ENCODE data around the gene RAB11B. TPM values are rescaled to one million over a fixed set of nuclear protein-coding genes. Genes with fewer than 3 reads are reported as not detected.
"Not testable (repeated sequence)": the region's sequence is repeated elsewhere in the genome, so short reads cannot be mapped to it uniquely, and the experiment has no call there.

RAB11B gene
- total and polyA plus RNA-seq, 2 donors: 63.9 to 131 TPM

DNA sequence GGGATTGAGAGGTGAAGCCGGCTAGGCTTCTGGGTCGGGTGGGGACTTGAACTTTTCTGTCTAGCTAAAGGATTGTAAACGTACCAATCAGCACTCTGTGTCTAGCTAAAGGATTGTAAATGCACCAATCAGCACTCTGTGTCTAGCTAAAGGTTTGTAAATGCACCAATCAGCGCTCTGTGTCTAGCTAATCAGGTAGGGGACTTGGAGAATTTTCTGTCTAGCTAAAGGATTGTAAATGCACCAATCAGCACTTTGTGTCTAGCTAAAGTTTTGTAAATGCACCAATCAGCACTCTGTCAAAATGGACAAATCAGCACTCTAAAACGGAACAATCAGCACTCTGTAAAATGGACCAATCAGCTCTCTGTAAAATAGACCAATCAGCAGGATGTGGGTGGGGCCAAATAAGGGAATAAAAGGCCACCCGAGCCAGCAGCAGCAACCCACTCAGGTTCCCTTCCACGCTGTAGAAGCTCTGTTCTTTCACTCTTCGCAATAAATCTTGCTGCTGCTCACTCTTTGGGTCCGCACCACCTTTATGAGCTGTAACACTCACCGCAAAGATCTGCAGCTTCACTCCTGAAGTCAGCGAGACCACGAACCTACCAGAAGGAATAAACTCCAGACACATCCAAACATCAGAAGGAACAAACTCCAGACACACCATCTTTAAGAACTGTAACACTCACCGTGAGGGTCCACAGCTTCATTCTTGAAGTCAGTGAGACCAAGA, 10.8 kb upstream of the RAB11B start:
- H3K4me3 ChIP-seq (ENCODE audit: low read depth, low read length); H3K27ac ChIP-seq (ENCODE audit: low read depth); H3K4me1 ChIP-seq (ENCODE audit: insufficient read depth); DNase-seq (ENCODE audit: extremely low spot score); H3K36me3 ChIP-seq (ENCODE audit: insufficient read depth): not testable (repeated sequence)
- 94% methylated on average over 13 of the region's 13 CpGs for WGBS

DNA sequence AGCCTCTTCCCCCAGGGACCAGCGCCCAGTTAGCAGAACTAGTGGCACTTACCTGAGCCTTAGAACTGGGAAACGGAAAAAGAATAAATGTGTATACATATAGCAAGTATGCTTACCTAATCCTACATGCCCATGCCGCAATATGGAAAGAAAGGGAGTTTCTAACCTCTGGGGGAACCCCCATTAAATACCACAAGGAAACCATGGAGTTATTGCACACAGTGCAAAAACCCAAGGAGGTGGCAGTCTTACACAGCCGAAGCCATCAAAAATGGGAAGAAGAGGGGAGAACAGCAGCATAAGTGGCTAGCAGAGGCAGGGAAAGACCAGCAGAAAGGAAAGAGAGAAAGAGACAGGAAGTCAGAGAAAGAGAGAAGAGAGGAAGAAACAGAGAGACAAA, 5.6 kb upstream of the RAB11B start:
- not testable (repeated sequence) for H3K4me1 ChIP-seq (ENCODE audit: insufficient read depth); DNase-seq (ENCODE audit: extremely low spot score); H3K36me3 ChIP-seq (ENCODE audit: insufficient read depth); H3K4me3 ChIP-seq (ENCODE audit: low read depth, low read length); H3K27ac ChIP-seq (ENCODE audit: low read depth)
- WGBS: 89% methylated on average over 4 of the region's 4 CpGs

DNA sequence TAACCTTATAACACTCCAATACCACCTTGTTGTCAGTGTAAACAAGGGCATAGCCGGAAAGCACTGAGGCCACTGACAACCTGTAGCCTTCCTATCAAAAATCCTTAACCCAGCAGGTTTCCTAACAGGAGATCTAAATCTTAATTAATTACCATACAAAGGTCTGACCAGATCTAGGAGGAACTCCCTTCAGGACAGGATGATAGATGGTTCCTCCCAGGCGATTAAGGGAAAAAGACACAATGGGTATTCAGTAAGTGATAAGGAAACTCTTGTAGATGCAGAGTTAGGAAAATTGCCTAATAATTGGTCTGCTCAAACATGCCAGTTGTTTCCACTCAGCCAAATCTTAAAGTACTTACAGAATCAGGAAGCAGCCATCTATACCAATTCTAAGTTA, 5.1 kb upstream of the RAB11B start:
- H3K4me1 ChIP-seq (ENCODE audit: insufficient read depth); H3K4me3 ChIP-seq (ENCODE audit: low read depth, low read length); H3K27ac ChIP-seq (ENCODE audit: low read depth); DNase-seq (ENCODE audit: extremely low spot score); H3K36me3 ChIP-seq (ENCODE audit: insufficient read depth): not testable (repeated sequence)
- WGBS: 68% methylated on average over 2 of the region's 2 CpGs

DNA sequence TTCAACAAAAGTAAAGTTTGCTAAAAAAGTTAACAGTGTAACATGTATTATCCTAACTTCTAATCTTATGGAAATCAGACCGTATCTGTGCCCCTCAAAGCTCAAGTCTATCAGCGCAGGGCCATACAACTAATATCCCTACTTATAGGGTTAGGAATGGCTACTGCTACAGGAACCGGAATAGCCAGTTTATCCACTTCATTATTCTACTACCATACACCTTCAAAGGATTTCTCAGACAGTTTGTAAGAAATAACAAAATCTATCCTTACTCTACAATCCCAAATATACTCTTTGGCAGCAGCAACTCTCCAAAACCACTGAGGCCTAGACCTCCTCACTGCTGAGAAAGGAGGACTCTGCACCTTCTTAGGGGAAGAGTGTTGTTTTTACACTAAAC, 4.6 kb upstream of the RAB11B start:
- 83% methylated on average over 3 of the region's 3 CpGs for WGBS

DNA sequence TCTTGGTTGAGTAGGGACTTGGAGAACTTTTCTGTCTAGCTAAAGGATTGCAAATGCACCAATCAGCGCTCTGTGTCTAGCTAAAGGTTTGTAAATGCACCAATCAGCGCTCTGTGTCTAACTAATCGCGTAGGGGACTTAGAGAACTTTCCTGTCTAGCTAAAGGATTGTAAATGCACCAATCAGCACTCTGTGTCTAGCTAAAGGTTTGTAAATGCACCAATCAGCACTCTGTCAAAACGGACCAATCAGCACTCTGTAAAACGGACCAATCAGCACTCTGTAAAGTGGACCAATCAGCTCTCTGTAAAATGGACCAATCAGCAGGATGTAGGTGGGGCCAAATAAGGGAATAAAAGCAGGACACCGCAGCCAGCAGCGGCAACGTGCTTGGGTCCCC, 3.7 kb upstream of the RAB11B start:
- H3K36me3 ChIP-seq (ENCODE audit: insufficient read depth); DNase-seq (ENCODE audit: extremely low spot score); H3K27ac ChIP-seq (ENCODE audit: low read depth); H3K4me3 ChIP-seq (ENCODE audit: low read depth, low read length); H3K4me1 ChIP-seq (ENCODE audit: insufficient read depth): not testable (repeated sequence)
- WGBS: 82% methylated on average over 9 of the region's 9 CpGs

More for the DNA sequence above, 4.6 kb upstream of the RAB11B start:
- not testable (repeated sequence) for H3K4me3 ChIP-seq (ENCODE audit: low read depth, low read length); DNase-seq (ENCODE audit: extremely low spot score); H3K36me3 ChIP-seq (ENCODE audit: insufficient read depth); H3K27ac ChIP-seq (ENCODE audit: low read depth); H3K4me1 ChIP-seq (ENCODE audit: insufficient read depth)

DNA sequence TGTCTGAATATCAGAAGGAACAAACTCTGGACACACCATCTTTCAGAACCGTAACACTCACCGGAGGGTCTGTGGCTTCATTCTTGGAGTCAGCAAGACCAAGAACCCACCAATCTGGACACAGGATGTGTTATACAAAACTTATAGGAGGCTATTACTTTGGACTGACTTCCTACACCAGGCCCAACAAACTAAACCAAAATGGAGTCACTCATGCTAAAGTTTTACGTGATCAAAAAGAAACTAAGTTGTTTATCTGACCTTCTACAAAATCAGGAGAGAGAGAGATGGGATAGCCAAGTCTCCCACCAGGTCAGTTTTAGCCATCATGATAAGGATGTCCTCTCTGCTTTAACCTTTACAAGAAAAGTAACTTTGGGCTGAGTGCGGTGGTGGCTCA, 3.2 kb upstream of the RAB11B start:
- 84% methylated on average over 4 of the region's 4 CpGs for WGBS
- no peak for DNase-seq (ENCODE audit: extremely low spot score)
- no peak overlapping the region for H3K27ac ChIP-seq (ENCODE audit: low read depth)
- no peaks in the 10 kb centered on the region for H3K4me1 ChIP-seq (ENCODE audit: insufficient read depth)
- no peak overlapping the region for H3K4me3 ChIP-seq (ENCODE audit: low read depth, low read length)
- H3K36me3 ChIP-seq (ENCODE audit: insufficient read depth): no peaks in the 10 kb centered on the region

DNA sequence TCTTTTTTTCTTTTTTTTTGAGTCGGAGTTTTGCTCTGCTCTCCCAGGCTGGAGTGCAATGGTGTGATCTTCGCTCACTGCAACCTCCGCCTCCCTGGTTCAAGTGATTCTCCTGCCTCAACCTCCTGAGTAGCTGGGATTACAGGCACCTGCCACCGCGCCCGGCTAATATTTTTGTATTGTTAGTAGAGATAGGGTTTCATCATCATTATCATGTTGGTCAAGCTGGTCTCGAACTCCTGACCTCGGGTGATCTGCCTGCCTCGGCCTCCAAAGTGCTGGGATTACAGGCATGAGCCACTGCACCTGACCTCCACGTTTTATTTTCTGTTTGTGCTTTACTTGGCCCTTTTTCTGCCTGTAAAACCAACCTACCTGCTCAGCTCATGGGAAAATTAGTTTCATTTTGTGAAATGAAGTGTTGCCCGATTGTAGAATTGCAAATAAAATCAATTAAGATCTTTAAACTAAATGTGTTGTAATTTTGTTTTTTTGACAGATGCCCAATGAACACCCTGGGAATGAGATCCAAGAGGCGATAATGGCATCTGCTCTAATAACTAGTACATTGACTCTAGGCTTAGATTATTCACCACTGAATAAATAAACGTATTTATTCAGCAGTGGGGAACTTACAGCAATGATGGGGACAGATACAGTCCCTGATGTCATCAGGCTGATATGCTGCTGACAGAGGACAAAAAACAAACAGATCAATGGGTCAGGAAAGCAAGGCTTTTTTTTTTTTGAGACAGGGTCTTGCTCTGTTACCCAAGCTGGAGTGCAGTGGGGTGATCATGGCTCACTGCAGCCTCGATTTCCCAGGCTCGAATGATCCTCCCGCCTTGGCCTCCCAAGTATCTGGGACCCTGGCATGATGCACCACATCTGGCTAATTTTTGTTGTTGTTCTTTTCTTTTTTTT, 2.2 kb upstream of the RAB11B start:
- Histone ChIP-seq H3K4me3 (ENCODE audit: low read depth, low read length) (no peak overlapping the region), H3K36me3 (ENCODE audit: insufficient read depth) (no peaks in the 10 kb centered on the region), H3K4me1 (ENCODE audit: insufficient read depth) (no peaks in the 10 kb centered on the region), H3K27ac (ENCODE audit: low read depth) (no peak overlapping the region)
- DNase-seq (ENCODE audit: extremely low spot score): no peak
- 85% methylated on average over 16 of the region's 16 CpGs for WGBS

DNA sequence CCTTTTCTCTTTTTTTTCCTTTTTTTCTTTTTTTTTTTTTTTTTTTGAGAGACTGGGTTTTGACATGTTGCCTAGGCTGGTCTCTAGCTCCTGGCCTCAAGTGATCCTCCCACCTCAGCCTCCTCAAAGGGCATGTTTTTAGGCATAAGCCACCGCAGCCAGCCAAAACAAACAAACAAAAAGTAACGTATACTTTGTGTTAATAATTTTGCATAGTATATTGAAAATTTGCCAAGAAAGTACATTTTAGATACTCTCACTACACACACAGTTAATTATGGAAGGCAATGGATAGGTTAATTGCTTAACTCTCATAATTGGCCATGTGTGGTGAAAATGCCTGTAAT, 1.6 kb upstream of the RAB11B start:
- Histone ChIP-seq H3K4me1 (ENCODE audit: insufficient read depth) (no peaks in the 10 kb centered on the region), H3K4me3 (ENCODE audit: low read depth, low read length) (no peak overlapping the region), H3K36me3 (ENCODE audit: insufficient read depth) (no peaks in the 10 kb centered on the region), H3K27ac (ENCODE audit: low read depth) (no peak overlapping the region)
- no peak for DNase-seq (ENCODE audit: extremely low spot score)
- WGBS: 46% methylated on average over 2 of the region's 2 CpGs

DNA sequence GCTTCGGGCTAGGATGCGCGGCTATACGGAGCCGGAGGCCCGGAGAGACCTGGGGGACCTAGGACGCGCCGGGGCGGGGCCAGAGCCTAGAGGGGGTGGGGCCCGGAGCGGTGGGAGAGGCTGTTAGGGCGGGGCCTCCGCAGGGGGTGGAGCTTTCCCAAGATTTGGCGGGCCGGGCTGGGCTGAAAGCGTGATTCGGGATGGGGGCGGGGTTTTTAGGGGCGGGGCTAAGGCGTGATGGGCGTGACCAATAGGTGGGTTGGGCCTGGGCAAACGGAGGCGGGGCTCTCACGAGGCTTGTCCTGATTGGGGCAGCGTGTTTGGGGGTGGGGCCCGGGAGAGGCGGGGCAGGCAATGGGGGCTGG, 439 bp downstream of the RAB11B start:
- DNase-seq (ENCODE audit: extremely low spot score): peak; percentile 80
- Histone ChIP-seq H3K4me1 (ENCODE audit: insufficient read depth) (no peaks in the 10 kb centered on the region), H3K36me3 (ENCODE audit: insufficient read depth) (no peaks in the 10 kb centered on the region), H3K4me3 (ENCODE audit: low read depth, low read length) (peak overlapping the region; percentile 84), H3K27ac (ENCODE audit: low read depth) (peak overlapping the region; percentile 100)
- under 1% methylated on average over 28 of the region's 28 CpGs for WGBS

DNA sequence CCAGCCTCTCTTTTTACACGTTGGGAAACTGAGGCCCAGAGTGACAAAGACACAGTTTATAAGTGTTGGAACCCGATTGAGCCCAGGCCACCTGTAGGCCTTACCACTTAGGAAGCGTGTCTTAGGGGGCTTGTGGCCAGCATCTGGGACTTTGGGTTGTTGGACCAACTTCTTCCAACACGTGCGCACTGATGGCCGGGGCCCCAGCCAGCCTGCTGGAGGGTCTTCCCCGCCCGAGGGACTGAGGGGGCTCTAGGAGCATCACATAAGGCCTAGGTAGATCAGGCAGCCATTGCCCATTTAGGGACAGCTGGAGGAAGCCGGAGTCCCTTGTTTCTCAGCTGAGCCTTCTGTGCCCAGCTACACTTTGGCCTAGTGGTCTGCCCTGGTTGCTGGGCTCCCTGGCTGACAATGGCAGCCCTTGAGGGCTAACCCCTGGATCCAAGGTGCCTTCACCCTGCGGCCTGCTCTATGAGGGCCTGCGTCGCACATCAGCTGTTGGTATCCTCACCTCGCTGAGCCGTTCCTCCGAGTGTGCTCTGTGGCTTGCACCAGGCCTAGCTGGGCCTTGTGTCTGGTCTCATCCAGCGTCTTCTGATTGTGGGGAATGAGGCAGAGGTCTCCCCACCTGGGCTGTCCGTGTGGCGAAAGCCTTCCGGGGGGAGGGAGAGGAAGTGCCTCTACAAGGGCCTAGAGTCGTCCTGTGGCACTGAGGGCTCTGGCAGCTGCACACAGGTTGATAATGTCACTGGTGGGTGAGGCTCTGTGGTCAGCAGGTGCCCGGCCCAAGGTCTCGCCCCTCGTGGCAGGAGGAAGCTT, 1.2 kb downstream of the RAB11B start:
- no peak for DNase-seq (ENCODE audit: extremely low spot score)
- no peak overlapping the region for H3K4me3 ChIP-seq (ENCODE audit: low read depth, low read length)
- no peaks in the 10 kb centered on the region for H3K4me1 ChIP-seq (ENCODE audit: insufficient read depth)
- 75% methylated on average over 23 of the region's 23 CpGs for WGBS
- H3K36me3 ChIP-seq (ENCODE audit: insufficient read depth): no peaks in the 10 kb centered on the region
- H3K27ac ChIP-seq (ENCODE audit: low read depth): no peak overlapping the region

DNA sequence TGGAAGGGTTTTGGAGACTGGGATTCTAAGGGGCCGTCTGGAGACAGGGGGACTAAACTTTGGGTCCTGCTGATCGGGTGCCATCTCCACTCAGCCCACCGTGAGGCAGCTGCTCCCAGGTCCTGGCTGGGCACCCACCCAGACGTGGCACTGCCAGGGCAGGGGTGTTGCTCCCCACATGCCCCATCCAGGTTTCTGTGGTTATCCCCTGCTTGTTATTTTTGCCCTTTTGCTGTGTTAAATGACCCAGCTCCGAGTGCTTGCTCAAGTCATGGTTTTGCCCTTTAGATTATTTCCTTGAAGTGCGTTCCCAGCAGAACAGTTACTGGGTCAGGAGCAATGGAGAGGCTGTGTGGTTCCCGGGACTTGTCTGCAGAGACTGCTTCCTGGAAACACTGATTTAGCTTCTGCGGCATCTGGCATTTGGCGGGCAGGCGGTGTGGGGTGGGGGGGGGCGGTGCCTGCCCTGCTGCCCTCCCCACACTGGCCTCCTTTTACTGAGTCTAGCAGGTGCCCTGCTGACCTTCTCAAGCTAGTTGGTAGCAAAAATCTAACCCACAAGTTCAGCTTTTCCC, 1.9 kb downstream of the RAB11B start:
- 51% methylated on average over 11 of the region's 11 CpGs for WGBS
- Histone ChIP-seq H3K4me3 (ENCODE audit: low read depth, low read length) (no peak overlapping the region), H3K4me1 (ENCODE audit: insufficient read depth) (no peaks in the 10 kb centered on the region), H3K27ac (ENCODE audit: low read depth) (peak overlapping the region; percentile 30), H3K36me3 (ENCODE audit: insufficient read depth) (no peaks in the 10 kb centered on the region)
- DNase-seq (ENCODE audit: extremely low spot score): no peak

DNA sequence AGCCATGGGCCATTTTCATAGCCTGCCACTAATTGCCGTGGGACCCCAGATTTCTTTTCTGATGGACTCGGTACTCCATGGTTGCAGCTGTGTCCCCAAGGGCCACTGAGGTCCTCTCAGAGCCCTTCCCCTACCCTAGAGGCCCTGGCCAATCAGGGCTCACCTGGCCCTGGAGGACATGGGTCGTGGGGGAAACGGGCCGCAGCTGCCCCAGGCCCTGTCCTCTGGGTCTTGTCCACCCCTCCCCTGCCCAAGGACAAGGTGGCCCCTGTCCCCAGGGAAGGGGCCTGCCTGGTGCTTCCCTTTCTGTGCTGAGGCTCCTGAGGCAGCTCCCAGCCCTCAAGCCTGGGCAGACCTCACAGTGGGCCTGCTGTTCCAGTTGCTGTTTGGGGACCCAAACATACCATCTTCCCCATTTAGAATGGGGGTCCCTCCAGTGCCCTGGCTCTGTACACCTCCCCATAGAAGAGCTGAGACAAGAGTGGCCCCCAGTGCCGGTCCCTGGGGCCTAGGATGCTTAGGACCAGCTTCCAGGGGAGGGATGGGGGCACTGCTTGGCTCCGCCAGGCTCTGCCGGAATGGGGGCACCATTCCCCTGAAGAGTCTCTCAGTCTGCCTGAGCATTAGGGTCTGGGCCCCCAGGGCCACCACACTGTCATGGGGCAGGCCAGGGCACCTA, 3.2 kb downstream of the RAB11B start:
- 87% methylated on average over 8 of the region's 8 CpGs for whole genome bisulfite sequencing
- Histone ChIP-seq H3K4me3 (ENCODE audit: low read depth, low read length) (no peak overlapping the region), H3K4me1 (ENCODE audit: insufficient read depth) (no peaks in the 10 kb centered on the region), H3K36me3 (ENCODE audit: insufficient read depth) (no peaks in the 10 kb centered on the region), H3K27ac (ENCODE audit: low read depth) (no peak overlapping the region)
- no peak for DNase-seq (ENCODE audit: extremely low spot score)

DNA sequence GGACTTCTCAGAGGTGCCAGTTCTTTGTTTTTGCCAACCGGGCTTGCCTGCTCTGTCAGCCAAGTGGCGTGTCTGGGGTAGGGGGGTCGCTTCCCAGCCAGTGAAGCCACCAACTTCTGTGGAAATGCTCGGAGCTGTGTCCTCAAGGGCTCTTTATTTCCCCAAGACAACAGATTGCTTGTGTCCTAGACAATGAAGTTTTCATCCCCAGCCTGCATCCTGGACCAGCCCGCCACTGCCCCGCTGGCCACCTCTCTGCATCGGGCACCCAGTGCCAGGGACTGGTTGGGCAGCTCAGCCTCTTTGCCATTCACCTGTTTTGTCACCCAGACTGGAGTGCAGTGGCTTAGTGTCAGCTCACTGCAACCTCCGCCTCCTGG, 3.7 kb downstream of the RAB11B start:
- WGBS: 92% methylated on average over 8 of the region's 8 CpGs
- no peak overlapping the region for H3K4me3 ChIP-seq (ENCODE audit: low read depth, low read length)
- H3K36me3 ChIP-seq (ENCODE audit: insufficient read depth): no peaks in the 10 kb centered on the region
- DNase-seq (ENCODE audit: extremely low spot score): no peak
- H3K27ac ChIP-seq (ENCODE audit: low read depth): no peak overlapping the region
- H3K4me1 ChIP-seq (ENCODE audit: insufficient read depth): no peaks in the 10 kb centered on the region
